ENCODE measurements around the gene TREX2. TPM values are rescaled to one million over a fixed set of nuclear protein-coding genes. Genes with fewer than 3 reads are reported as not detected.

Gene TREX2
- total and polyA plus RNA-seq, 2 donors from 2014 or later, result 0.67 to 1.4 TPM

DNA sequence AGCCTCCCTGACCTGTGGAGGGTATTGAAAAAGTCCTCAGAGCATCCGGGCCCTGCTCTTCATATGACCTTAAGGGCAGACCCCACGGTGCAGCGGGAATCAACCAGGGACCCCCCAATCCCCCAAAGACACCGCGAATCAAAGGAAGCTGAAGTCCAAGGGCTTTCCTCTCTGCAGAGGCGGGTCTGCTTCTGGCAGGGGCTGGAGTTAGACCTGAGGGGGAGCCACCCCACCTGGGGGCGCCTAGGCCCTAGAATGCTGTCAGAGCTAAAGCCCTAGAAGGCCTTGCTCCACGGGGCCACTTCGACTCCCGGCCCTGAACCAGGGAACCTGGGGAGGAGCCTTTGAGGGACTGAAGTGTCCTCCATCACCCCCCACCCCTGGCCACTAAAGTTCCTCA is 27.3 kb upstream of the TREX2 start:
- no peaks in the 10 kb centered on the region for H3K27me3 ChIP-seq (ENCODE audit: control insufficient read depth, insufficient read depth, low read length)
- FAIRE-seq (no peak), DNase-seq (no peak)
- H3K4me1 ChIP-seq (ENCODE audit: control insufficient read depth in 2 of 3, insufficient read depth in 2 of 3, low read depth in 1 of 3, low read length in 3 of 3), result peaks cover 0 to 7% (median 0%) of the 10 kb centered on the region in 3 donors
- TF ChIP-seq, protein P1, sequence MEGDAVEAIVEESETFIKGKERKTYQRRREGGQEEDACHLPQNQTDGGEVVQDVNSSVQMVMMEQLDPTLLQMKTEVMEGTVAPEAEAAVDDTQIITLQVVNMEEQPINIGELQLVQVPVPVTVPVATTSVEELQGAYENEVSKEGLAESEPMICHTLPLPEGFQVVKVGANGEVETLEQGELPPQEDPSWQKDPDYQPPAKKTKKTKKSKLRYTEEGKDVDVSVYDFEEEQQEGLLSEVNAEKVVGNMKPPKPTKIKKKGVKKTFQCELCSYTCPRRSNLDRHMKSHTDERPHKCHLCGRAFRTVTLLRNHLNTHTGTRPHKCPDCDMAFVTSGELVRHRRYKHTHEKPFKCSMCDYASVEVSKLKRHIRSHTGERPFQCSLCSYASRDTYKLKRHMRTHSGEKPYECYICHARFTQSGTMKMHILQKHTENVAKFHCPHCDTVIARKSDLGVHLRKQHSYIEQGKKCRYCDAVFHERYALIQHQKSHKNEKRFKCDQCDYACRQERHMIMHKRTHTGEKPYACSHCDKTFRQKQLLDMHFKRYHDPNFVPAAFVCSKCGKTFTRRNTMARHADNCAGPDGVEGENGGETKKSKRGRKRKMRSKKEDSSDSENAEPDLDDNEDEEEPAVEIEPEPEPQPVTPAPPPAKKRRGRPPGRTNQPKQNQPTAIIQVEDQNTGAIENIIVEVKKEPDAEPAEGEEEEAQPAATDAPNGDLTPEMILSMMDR (IDR thresholded peaks at IDR 0.05; ENCODE audit: borderline replicate concordance, extremely low read depth, insufficient read depth), result no peak
- H3K27ac ChIP-seq (ENCODE audit: low read depth in 2 of 2, low read length in 2 of 2), result peak overlapping the region in 1 of 2 donors; percentile 17
- H3K9ac ChIP-seq (ENCODE audit: low read length in 3 of 3), result no peak overlapping the region
- H3K4me3 ChIP-seq (ENCODE audit: low read length in 3 of 3), result no peak overlapping the region
- intact Hi-C loops (cut with DNase I), result no loop called here
- H3K36me3 ChIP-seq (ENCODE audit: control insufficient read depth in 2 of 3, insufficient read depth in 3 of 3, low read length in 3 of 3), result no peaks in the 10 kb centered on the region
- H3K9me3 ChIP-seq (ENCODE audit: control insufficient read depth in 2 of 3, insufficient read depth in 1 of 3, low read length in 3 of 3), result no peaks in the 10 kb centered on the region

GRCh38 chrX:153471663-153472280 is 25.9 kb upstream of the TREX2 start:
- Histone ChIP-seq H3K27ac (ENCODE audit: low read depth in 2 of 2, low read length in 2 of 2) (no peak overlapping the region), H3K4me3 (ENCODE audit: low read length in 3 of 3) (no peak overlapping the region), H3K36me3 (ENCODE audit: control insufficient read depth in 2 of 3, insufficient read depth in 3 of 3, low read length in 3 of 3) (no peaks in the 10 kb centered on the region), H3K27me3 (ENCODE audit: control insufficient read depth, insufficient read depth, low read length) (no peaks in the 10 kb centered on the region), H3K4me1 (ENCODE audit: control insufficient read depth in 2 of 3, insufficient read depth in 2 of 3, low read depth in 1 of 3, low read length in 3 of 3) (peaks cover 0 to 7% (median 0%) of the 10 kb centered on the region in 3 donors), H3K9ac (ENCODE audit: low read length in 3 of 3) (no peak overlapping the region), H3K9me3 (ENCODE audit: control insufficient read depth in 2 of 3, insufficient read depth in 1 of 3, low read length in 3 of 3) (no peaks in the 10 kb centered on the region)
- FAIRE-seq (no peak), DNase-seq (no peak)
- TF ChIP-seq, protein P1 (IDR thresholded peaks at IDR 0.05; ENCODE audit: borderline replicate concordance, extremely low read depth, insufficient read depth), result no peak
- intact Hi-C loops (cut with DNase I), result no loop called here

DNA sequence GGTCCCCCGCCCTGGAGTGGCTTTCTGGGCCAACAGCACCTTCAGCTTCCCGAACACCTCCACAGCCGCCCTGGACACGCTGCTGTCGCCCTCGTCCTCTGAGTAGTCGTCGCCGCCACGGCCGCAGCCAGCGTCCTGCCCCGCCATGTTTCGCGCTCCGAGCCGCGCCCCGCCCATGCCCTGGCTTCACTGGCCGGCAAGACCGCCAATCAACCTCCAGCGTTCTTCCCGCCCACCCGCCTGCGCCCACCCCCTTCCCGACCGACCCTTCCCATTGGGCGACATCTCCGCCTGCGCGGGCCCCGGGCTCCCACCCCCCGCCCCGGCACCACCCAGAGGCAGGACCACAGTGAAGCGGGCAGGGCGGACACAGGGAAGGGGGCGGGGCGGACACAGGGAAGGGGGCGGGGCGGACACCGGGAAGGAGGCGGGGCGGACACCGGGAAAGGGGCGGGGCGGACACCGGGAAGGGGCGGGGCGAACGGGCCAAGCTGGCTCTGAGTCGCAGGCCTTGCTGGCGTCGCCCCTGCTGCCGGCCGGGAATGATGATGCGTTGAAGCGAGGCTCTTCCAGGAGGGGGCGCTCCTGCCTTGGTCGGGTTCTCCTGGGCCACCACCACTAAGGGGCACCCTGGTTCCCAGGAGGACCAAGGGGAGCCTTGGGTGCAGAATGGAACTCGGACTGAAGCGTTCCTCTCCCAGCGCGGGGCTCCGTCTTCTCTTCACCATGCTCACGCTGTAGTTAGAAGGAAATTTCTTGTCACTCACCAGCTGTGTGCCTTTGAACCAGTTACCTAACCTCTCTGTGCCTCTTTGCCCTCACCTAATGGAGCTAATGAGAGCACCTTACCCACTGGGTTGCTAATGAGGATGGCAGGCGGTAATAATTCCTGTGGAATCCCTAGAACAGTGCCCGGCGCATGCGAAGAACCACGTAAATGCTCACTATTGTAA is 24.8 kb upstream of the TREX2 start, which contains the start of gene HAUS7:
TSS of gene HAUS7 (minus strand) at position 166 of the 953 bp plus-strand sequence. CDS start at position 147, 19 bp downstream.
- Histone ChIP-seq H3K36me3 (ENCODE audit: control insufficient read depth in 2 of 3, insufficient read depth in 3 of 3, low read length in 3 of 3) (no peaks in the 10 kb centered on the region), H3K9ac (ENCODE audit: low read length in 3 of 3) (peak within 1 kb of the TSS in 1 of 3 donors; percentile 34), H3K4me3 (ENCODE audit: low read length in 3 of 3) (peak within 1 kb of the TSS; percentile 36 to 74 (median 54)), H3K27ac (ENCODE audit: low read depth in 2 of 2, low read length in 2 of 2) (peak within 1 kb of the TSS; percentile 43 to 65), H3K4me1 (ENCODE audit: control insufficient read depth in 2 of 3, insufficient read depth in 2 of 3, low read depth in 1 of 3, low read length in 3 of 3) (peaks cover 0 to 3% (median 0%) of the 10 kb centered on the region in 3 donors), H3K27me3 (ENCODE audit: control insufficient read depth, insufficient read depth, low read length) (no peaks in the 10 kb centered on the region), H3K9me3 (ENCODE audit: control insufficient read depth in 2 of 3, insufficient read depth in 1 of 3, low read length in 3 of 3) (no peaks in the 10 kb centered on the region)
- intact Hi-C loops (cut with DNase I), result no loop called here
- FAIRE-seq (no peak), DNase-seq (peak; percentile 91 to 97 (median 95))
- TF ChIP-seq, protein P1 (IDR thresholded peaks at IDR 0.05; ENCODE audit: borderline replicate concordance, extremely low read depth, insufficient read depth), result peak; percentile 71

Measured in kidney (tissue), 14 donors.